CD4-positive, alpha-beta T cell treated with Interferon gamma for 1 hour (primary cell): ENCODE measurements around the gene SMIM45.

Experiments used
- DNase-seq: peaks from one replicate; pipeline ENCODE4 v3.0.0-alpha.2; 2020

SMIM45 gene

DNA sequence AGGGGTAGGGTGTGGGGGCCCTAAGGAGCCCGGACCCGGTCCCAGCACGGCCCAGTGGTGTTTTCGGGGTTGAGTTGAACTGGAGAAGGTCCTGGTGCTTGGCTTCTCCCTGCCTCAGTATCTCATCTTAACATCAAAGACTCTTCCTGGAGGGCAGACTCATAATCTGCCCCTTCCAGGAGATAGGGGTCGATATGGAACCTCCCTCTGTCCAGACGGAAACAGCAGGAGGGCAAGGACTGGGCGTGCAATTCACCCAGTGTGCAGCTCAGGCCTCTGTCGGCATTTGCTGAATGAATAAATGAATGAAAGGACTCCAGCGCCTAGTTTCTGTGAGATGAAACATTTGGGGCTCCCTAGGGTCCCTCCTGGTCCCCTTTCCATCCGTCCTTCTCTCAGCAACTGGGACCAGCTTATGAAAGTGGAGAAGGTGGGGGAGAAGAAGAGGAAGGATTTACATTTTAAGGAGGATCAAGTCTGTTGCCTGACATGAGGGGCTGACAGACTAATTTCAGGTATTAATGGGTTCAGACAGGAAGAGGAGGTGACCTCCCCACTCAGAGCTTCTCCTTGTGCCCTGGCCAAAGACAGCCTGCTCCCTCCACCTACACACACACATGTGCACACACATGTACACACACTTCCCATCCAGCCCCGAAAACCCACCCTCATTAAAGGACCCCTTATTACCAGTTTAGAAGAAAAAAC, 36.0 kb upstream of the SMIM45 start:
- no peak for DNase-seq

DNA sequence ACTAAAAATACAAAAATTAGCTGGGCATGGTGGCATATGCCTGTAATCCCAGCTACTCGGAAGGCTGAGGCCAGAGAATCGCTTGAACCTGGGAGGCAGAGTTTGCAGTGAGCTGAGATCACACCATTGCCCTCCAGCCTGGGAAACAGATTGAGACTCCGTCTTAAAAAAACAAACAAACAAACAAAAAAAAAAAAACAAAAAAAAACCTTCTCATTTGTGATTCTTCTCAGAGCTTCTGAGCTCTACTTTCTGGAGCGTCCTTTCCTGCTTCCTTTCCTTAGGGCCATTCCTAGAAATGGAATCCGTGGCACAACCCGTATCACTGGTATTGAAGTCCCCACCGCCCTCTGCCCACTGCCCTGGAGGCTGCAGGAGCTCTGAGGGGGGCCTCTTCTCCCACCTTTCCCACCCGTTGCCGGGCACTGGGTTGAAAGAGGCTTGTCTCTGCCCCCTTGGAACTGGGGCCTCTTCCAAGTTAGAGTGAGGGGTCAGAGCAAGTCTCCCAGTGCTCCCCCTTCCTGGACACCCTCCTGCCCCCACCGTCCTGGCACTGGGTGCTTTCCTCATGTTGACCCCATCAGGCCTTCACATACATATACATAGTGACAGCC, 35.1 kb upstream of the SMIM45 start:
- no peak for DNase-seq

DNA sequence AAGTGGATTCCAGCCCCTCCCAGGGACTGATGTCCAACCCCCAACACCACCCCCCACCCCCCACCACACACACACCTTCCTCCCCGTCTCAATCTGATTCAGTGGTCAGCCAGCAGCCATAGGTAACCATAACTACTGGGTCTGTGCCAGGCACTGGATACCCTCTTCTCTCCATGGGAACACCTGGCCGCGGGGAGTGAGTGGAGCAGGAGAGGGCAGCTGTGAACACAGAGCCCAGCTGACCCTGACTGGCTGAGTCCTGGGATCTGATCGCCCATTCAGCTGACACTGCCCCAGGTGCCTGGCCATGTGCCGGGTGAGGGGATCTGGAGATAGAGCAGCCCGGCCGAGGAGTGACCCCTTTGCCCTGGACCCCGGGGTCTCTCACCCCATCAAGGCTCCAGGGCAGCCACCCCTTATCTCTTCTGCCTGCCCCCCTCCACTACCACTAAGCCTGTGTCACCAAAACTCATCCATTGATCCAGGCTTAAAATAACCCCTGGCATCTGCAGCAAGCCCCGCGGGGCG, 34.5 kb upstream of the SMIM45 start:
- no peak for DNase-seq

DNA sequence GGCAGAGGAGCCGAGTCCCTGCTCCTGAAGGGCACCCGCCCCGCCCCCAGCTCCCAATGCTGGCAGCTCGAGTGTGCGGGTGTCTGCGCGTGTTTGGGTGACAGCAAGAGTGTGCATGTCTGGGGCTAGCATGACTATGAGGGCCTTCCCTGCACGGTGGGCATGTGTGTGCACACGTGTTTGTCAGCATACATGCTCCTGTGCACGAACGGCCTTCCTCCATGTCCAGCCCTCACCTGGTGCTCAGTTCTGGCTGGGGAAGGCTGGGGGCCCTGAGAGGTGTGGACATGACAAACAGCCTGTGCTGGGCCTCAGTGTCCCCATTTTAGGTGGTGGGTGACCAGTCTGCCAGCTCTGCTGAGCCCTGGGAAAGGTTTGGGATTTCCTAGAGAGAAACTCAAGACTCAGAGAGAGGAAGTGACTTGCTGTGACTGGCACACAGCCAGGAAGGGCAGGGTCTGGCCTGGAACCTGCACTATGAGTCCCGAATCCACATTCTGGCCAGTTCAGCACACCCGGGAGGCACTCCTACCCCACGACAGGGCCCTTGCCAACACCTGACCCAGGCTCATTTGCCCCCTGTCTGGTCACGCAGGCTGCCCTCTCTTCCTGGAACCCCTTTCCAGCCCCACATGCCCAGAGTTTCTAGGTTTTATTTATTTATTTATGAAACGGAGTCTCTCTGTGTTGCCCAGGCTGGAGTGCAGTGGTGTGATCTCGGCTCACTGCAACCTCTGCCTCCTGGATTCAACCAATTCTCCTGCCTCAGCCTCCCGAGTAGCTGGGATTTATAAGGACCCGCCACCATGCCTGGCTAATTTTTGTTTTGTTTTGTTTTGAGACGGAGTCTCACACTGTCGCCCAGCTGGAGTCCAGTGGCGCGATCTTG, 33.8 kb upstream of the SMIM45 start:
- peak; percentile 49 for DNase-seq

DNA sequence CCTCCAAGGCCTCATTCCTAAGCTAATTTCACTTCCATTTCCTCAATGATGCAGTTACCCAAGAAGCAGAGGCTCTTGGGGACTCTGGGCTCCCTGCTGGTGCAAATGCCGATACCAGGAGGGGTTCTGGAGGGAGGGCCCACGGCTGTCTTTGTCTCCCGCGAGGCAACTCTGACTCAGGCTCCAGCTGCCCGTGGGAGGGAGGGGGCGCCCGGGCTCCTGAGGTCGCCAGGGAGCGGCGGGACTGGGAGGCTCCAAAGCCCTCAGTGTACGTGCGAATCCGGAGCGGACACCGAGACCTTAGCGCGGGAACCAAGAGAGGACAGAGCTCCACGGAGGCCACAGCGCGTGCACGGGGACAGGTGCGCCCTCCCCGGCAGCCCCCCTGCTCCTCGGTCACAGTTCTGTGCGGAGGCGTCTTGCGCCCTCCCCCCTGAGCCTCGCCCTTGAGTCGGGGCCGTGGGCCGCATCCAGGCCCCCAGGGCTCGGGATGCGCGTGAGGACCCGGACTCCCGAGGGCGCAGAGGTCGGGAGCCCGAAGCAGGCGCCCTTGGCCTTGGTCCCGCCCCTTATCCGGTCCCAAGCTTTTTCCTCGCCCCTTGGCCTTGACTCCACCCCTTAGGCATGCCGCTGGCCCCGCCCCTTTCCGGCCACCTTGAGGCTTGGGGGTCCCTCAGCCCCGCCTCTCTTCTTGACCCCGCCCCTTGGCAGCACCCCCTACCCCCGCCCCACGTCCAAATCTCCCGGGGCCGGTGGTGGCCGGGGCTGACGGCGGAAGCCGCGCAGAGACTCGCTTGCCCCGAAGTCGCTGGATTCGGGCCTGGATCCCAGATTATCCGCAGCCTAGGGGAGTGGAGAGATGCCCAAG, 32.4 kb upstream of the SMIM45 start:
- DNase-seq = peak; percentile 76

DNA sequence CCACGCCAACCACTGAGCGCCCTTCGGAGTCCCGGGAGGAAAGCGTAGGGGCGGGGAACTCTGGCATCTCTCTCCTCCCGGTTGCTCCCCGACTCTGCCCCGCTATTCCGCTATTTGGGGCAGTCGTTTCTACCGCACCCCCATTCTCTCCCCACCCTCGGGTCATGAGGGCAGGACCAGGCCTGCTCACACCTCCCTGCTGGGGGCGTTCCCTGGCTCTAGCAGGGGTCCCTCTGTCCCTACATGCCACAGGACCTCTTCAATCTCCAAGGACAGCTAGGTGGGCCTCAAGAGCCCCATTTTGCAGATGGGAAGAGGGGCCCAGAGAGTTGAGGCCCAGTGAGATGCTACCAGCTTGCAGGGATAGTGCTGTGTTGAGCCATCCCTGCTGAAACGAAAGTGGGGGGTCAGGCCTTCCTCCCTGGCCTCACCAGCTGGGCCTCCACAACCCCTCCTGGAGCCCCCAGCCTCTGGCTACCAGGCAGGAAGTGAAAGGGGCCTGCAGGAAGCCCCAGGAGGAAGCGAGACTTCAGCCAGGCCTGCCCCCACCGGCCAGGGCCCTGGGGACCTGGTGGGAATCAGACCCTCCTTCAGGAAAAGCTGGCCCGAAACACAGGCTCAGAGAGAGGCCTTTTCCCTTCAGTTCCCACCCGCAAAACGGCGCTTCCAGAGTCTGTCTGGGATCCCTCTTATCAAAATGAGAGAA, 31.5 kb upstream of the SMIM45 start:
- DNase-seq = peak; percentile 61

DNA sequence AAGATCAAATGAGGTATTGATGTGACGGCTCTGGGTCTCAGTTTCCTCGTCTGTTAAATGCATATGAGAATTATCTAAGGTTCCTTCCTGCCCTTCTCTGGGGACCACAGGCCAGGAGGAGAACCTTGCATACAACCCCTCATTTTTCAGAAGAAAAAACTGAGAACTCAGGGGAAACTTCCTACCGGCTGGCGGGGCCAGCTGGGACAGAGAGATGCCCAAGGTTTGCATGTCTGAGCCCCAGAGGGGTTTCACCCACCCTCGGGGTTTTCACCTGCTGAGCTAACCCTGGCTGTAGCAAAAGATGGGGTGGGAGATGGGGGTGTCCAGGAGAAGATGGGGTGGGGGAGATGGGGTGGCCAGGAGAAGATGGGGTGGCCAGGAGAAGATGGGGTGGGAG, 29.6 kb upstream of the SMIM45 start:
- DNase-seq = no peak

DNA sequence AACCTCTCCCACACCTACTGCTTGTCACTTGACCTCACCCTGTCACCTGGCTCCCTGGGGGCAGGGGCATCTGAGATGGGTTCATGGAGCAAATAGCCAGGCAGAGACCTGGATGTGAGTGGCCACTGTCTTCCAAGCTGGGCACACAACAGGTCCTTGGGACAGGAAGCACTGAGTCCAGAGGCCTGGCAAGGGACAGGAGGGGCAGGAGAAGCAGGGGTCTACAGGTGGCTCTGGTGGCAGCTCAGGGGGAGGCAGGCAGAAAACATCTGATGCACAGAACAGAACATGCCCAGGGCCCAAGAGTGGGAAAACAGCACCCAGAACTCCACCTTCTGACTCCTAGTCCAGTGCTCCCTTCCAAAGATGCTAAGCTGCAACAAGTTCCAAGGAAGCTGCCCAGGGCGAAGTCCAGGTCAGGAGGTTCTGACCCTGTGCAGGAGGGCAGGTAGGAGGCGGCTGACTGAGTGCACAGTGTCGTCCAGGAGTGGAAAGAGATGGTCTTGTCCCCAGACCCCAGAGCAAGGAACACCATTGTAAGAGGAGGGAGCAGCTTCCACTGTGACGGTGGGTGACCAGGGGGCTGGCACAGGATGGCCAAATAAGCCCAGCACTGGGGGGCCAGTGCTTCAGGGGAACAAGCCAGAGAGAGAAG, 28.9 kb upstream of the SMIM45 start:
- DNase-seq = no peak

DNA sequence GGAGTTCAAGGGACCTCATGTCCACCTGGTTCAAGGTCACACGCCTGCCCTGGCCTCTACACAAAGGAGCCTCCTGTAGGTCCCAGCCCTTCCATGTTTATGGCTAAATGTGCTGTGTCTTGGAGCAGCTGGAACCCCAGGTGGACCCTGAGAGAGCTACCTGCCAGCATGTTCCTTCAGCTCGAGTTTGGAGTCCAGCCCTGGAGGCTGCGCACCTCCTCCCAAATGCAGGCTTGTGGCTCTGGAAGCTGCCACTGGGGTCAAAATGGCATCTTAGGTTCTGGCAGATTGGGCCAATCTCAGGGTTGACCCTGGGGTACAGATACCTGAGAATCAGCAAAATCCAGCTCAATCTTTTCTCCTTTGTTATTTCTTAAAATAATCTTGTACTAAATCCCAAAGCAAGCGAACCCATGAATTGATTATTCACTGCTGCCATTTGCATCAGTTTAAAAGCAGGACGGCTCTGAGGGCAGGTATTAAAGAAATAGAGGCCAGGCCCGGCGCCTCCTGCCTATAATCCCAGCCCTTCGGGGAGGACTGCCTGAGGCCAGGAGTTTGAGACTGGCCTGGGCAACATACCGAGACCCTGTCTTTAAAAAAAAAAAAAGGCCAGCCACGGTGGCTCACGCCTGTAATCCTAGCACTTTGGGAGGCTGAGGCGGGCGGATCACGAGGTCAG, 28.2 kb upstream of the SMIM45 start:
- DNase-seq = no peak

DNA sequence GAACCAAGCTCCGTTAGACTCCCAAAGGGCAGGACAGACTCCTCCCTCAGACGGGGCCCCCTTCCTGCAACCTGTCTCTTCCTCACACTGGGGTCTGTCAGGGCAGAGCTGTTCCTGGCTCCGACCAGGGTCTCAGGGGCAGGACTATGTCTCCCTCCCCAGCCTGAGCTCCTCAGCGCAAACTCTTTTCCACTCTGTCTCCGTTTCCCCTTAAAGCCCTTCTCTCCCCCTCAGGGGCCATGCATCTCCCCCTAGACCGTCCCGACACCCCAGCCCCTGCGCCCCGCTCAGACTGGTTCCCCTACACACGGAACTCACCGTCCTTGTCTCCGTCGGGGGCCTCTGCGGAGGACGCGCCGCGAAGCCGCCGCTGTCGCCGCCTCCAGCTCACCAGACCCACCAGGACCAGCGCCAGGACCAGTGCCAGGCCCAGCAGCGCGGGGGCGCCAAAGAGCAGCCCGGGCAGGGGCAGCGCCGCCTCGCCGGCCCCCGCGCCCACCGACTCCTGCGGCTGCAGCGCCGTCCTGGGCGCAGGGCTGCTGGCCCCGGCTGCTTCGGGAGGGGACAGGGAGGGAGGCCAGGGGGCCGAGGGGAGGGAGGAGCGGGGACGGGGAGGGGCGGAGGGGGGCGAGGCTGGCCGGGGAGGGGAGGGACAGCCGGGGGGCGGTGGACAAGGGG, 26.0 kb upstream of the SMIM45 start:
- peak; percentile 76 for DNase-seq

DNA sequence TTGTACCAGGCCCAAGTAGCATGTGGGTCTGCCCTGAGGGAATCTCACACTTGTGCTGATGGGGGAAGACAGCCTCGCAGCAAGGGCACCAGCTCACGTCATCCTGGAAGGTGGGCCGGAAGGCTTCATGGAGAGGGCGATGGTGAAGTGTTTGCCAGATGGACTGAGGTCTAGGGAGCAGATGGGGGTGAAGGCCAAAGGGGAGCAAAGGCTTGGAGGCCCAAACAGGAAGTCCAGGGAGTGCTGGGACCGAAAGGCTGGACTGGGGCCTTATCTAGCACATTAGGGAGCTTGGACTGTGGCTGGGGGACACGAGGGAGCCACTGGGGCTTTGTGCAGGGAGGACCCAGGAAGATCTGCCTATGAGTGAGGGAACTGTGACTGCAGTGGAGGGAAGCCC, 24.1 kb upstream of the SMIM45 start:
- DNase-seq = no peak

DNA sequence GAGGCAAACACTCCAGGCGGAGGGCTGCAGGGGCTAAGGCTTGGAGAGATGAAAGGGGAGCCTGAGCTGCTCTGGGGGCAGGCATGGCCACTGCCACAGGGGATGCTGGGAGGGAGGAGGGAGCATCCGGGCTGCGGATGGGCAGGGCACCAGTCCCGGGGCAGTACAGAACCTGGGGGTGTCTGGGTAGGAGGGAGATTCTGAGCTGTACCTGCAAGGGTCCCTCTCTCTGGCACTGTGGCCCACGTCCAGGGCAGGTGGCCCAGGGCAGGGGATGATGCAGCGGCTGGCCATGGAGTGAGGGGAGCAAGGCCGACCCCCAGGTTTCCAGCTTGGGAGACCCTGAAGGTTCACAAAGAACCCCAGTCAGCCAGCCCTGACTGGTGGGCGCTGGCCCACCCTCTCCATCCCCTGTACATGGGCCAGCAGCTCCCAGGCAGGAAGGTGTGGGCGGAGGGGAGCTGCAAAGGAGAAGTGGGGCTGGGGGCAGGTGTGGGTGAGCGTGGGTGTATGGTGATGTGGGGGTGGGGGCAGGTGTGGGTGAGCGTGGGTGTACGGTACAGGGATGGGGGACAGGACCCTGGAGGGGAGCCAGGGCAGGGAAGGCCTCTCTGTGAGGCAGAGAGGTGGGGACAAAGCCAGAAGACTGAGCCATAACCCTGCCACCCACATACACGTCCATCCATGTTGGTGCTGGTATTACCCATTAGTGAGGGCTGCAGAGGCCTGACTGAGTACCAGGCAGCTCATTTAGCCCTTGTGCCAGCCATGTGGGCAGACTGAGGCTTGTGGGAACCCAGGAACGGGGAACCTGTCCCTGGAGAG, 23.1 kb upstream of the SMIM45 start:
- DNase-seq = peak; percentile 60

DNA sequence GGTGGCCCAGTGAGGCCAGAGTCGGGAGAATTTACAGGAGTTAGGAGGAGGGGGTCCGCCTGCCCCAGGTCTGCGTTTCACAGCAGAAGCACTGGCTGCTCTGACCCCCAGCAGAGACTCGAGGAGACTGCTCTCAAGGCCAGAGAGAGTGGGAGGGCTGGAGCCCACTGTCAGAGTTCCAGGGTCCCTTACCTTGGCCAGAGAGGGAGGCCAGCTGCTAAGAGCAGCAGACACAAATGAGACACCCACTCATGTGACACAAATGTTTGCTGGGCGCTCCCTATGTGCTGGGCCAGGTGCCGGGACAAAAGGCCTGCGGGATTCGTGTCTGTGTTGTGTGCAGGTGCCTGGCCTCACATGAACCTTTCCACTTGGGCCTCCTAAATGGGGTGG, 22.5 kb upstream of the SMIM45 start:
- no peak for DNase-seq

DNA sequence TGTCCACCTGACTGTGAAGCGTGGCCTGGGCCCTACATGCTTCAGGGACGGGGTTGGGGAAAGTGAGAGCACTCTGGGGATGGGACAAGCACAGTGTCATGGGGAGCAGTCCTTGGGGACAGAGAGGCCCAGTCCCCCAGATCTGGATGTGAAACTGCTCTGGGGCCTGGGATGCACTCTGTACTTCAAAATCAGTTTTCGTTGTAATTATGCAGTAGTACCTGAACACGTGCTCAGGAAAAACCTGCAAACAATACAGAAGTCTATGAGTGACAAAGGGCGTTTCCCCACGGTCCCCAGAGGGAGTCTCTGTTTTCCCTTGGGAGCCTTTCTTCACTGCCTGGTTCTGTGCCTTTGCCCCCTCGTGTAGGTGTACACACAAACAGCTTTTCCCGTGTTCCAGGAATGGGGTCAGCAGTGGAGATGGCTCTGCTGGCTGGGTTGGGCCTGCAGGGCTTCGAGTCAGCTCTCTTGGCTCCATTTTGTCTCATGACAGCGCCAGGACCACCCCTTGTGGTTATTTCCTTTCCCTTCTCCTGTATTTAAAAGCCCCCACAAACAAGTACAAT, 20.2 kb upstream of the SMIM45 start:
- DNase-seq = peak; percentile 61

DNA sequence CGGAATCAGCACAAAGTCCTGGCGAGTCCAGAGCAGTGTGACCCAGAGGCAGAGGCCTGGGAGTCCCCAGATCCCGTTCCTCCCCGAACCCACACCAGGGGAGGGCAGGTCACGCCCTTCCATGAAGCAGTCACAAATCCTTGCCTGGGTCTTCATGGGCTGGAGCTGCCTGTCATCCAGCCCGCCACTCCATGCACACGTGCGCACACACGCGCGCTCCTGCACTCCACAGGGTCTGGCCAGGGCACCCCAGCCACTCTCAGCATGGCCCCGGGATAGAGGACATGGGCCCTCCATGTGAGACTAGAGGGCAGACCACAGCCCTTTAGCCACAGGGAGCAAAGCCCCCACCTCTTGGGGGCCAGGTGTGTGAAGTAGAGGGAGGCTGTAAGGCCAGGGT, 19.6 kb upstream of the SMIM45 start:
- DNase-seq = no peak

DNA sequence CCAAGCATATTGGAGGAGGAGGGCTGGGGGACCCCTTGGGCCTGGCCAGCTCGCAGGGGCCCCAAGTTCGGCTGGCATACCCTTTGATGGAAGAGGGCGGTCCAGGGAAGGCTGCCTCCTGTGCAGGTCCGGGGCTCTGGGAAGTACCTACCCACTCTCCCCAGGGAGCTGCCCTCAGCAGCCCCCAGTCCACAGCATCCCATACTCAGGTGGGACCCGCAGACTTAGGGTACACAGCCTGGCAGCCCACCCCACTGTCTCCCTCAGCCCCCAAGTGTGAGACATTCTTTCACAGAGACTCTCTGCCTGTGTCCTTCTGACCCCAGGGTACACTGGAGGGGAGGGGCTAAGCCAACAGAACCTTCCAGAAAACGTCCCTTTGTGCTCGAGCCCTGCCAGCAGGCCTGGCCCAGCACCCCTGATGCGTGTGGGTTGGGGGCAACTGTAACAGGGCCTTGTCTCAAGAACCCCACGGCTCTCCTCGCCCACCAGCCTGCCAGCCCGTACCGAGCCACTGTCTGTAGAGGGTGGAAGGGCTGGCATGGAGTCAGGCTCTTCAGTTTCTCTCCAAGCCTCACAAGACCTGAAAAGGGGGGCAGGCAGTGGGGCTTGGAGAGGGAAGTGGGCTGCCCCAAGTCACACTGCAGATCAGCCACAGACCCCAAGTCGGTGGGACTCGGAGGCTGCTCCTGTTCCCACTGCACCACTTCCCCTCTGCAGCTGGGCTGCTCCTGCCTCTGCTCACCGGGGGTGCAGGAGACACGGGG, 18.4 kb upstream of the SMIM45 start:
- no peak for DNase-seq

DNA sequence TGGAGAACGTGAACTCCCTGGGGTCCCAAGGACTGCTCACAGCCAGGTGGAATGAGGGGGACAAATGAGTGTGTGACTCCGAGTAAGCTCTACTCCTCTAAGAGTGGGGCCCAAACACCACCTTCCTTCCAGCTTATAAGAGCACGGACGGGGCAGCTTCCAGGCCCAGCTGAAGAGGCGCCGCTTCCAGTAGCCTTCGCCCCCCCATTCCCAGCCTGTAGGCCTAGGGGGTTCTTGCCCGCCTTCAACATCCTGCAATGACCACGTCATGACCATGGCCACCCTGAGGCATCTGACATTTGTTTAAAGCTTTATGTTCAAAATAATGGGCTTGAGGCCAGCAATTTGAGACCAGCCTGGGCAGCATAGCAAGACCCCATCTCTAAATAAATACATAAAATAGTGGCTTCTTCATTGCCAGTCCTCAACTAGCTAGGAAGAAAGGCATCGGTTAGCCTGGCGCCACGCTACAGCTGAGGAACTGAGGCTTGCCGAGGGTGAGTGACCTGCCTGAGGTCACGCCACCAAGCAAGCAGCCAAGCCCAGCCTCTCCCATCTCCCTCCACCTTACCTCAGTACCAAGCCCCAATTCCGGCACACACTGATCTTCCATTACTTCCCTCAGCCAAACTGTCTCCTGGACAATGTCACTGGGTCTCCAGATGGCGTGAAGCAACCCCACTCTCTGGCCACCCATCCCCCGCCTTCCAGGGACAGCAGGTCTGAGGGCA, 17.5 kb upstream of the SMIM45 start:
- DNase-seq = no peak

DNA sequence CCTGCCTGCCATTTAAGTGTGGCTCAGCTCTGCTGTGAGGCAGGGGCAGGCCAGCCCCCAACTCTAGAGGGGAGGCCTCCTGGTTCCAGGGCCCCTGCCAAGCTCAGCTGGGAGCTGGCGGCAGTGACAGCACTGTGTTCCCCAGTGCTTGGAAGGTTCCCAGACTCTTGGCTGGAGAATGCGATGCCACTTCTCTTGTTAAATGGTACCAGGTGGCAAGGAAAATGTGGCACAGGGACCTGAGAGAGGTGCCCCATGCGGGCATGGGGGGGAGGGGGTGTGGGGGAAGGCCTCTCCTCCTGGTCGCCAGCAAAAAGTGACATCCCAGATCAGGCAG, 17.0 kb upstream of the SMIM45 start:
- no peak for DNase-seq
